Tibial nerve (tissue), 4 donors: ENCODE measurements around the gene DOCK9. TPM values are rescaled to one million over a fixed set of nuclear protein-coding genes. Genes with fewer than 3 reads are reported as not detected.

ENCODE experiments used
- DNase-seq, 2 donors: peaks; one replicate each; pipeline ENCODE4 v3.0.0-alpha.2; 2019; ENCODE audit warnings: low spot score in 2 of 2
- H3K27ac ChIP-seq, 4 donors: fragments of 200-600 bp; sonication (generic) in 3 of 4; one replicate each; pipeline ENCODE4 v1.5.1; 2017 to 2019; ENCODE audit warnings: mild to moderate bottlenecking in 1 of 4
- H3K27me3 ChIP-seq, 2 donors: fragments of 200-600 bp; sonication (generic) in 1 of 2; one replicate each; pipeline versions ENCODE4 v1.5.1 to v1.6.0; 2017 to 2019
- H3K36me3 ChIP-seq, 3 donors: fragments of 200-600 bp; sonication (generic); one replicate each; pipeline ENCODE4 v1.5.1; 2018 to 2019
- H3K4me1 ChIP-seq, 4 donors: fragments of 200-600 bp; sonication (generic) in 3 of 4; one replicate each; pipeline ENCODE4 v1.5.1; 2017 to 2019
- H3K4me3 ChIP-seq, 4 donors: fragments of 200-600 bp; sonication (generic) in 3 of 4; one replicate each; pipeline ENCODE4 v1.5.1; 2017 to 2019; ENCODE audit warnings: mild to moderate bottlenecking in 1 of 4, moderate library complexity in 1 of 4
- H3K9me3 ChIP-seq, 4 donors: fragments of 200-600 bp; sonication (generic) in 3 of 4; one replicate each; pipeline ENCODE4 v1.5.1; 2017 to 2019
- EP300 ChIP-seq, 2 donors: sonication (generic); formaldehyde crosslinking; IDR thresholded peaks; one replicate each; pipeline ENCODE4 v1.6.1; 2017; ENCODE audit warnings: antibody characterized with exemption in 2 of 2, mild to moderate bottlenecking in 1 of 2
- POLR2A ChIP-seq, 2 donors: fragments of 450-650 bp; IDR thresholded peaks; one replicate each; pipeline ENCODE4 v1.6.1; 2017; ENCODE audit warnings: antibody characterized with exemption in 2 of 2, mild to moderate bottlenecking in 2 of 2, moderate library complexity in 2 of 2
- WGBS, 2 donors: methylation state at CpG; one replicate each; pipeline ENCODE4 v1.1.5; 2018; 5-methylcytosine and 5-hydroxymethylcytosine counted together
- small RNA-seq: library from RNA; depleted of rRNA; stranded (forward); fragments of <200 nt; gene quantifications from one replicate; pipeline ENCODE3, GENCODE V24; 2016
- total RNA-seq, 4 donors: library from RNA; depleted of rRNA; stranded (reverse); fragments of >200 nt; gene quantifications; one replicate each; pipeline ENCODE4 v1.1.0, GENCODE V29; 2016
- TF ChIP-seq, protein P1 (sequence below), 5 experiments: fragments of 200-600 bp in 3 of 5; fragments of 450-650 bp in 2 of 5; sonication (generic) in 3 of 5; IDR thresholded peaks; one replicate each; pipeline ENCODE4 v1.5.1; 2016 to 2019; ENCODE audit warnings: antibody characterized with exemption in 5 of 5, mild to moderate bottlenecking in 3 of 5, moderate library complexity in 2 of 5

Gene DOCK9
- total RNA-seq, 4 donors from 2014 or later, result 147 to 258 (median 243) TPM

- TF ChIP-seq, protein P1, sequence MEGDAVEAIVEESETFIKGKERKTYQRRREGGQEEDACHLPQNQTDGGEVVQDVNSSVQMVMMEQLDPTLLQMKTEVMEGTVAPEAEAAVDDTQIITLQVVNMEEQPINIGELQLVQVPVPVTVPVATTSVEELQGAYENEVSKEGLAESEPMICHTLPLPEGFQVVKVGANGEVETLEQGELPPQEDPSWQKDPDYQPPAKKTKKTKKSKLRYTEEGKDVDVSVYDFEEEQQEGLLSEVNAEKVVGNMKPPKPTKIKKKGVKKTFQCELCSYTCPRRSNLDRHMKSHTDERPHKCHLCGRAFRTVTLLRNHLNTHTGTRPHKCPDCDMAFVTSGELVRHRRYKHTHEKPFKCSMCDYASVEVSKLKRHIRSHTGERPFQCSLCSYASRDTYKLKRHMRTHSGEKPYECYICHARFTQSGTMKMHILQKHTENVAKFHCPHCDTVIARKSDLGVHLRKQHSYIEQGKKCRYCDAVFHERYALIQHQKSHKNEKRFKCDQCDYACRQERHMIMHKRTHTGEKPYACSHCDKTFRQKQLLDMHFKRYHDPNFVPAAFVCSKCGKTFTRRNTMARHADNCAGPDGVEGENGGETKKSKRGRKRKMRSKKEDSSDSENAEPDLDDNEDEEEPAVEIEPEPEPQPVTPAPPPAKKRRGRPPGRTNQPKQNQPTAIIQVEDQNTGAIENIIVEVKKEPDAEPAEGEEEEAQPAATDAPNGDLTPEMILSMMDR (IDR thresholded peaks at IDR 0.05), result no peak
- no peak for TF ChIP-seq EP300 (IDR thresholded peaks at IDR 0.05)
- TF ChIP-seq POLR2A (IDR thresholded peaks at IDR 0.05), result no peak
- 46 to 58% methylated on average over 6 to 8 of the region's 8 CpGs for whole genome bisulfite sequencing, 2 donors
Measured at GRCh38 chr13:98751367-98751782, 226.5 kb downstream of the DOCK9 start.

DNA sequence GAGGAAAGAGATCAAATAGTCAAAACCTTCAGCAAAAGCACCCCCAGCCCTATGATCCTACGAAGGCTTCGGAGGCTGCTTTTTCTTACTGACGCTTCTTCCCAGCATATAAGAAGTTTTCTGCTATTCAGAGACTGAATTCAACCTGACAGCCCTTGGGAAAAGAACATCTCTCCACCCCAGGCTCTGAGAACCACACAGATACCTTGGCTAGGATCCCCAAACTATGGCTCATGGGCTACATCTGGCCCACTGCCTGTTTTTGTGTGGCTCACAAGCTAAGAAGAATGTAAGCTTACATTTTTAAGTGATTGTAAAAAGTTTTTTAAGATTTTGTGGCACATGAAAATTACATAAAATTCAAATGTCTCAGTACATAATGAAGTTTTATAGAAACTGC lies 228.4 kb downstream of the DOCK9 start:
- Histone ChIP-seq H3K36me3 (no peaks in the 10 kb centered on the region), H3K27me3 (peaks cover 0 to 39% of the 10 kb centered on the region in 2 donors), H3K4me1 (peaks cover 0 to 14% (median 5%) of the 10 kb centered on the region in 4 donors), H3K4me3 (no peak overlapping the region), H3K27ac (no peak overlapping the region), H3K9me3 (peaks cover 0 to 15% (median 0%) of the 10 kb centered on the region in 4 donors)
- no peak for TF ChIP-seq EP300 (IDR thresholded peaks at IDR 0.05)
- no peak for TF ChIP-seq POLR2A (IDR thresholded peaks at IDR 0.05)
- TF ChIP-seq, protein P1 (IDR thresholded peaks at IDR 0.05), result no peak
- 68 to 71% methylated on average over 3 of the region's 3 CpGs for WGBS, 2 donors
- DNase-seq, result no peak

More at GRCh38 chr13:98751367-98751782, 226.5 kb downstream of the DOCK9 start:
- DNase-seq, result no peak
- no peaks in the 10 kb centered on the region for H3K36me3 ChIP-seq
- peaks cover 0 to 16% (median 0%) of the 10 kb centered on the region in 4 donors for H3K9me3 ChIP-seq
- H3K4me1 ChIP-seq, result peaks cover 0 to 14% (median 5%) of the 10 kb centered on the region in 4 donors
- peak overlapping the region in 1 of 4 donors; percentile 32 for H3K27ac ChIP-seq
- H3K27me3 ChIP-seq, result peaks cover 0 to 46% of the 10 kb centered on the region in 2 donors
- no peak overlapping the region for H3K4me3 ChIP-seq

GRCh38 chr13:98746968-98747367 lies 230.9 kb downstream of the DOCK9 start:
- no peaks in the 10 kb centered on the region for H3K9me3 ChIP-seq
- no peak overlapping the region for H3K4me3 ChIP-seq
- 87 to 90% methylated on average over 8 of the region's 8 CpGs for WGBS, 2 donors
- H3K27me3 ChIP-seq, result peaks cover 0 to 13% of the 10 kb centered on the region in 2 donors
- H3K36me3 ChIP-seq, result no peaks in the 10 kb centered on the region
- TF ChIP-seq EP300 (IDR thresholded peaks at IDR 0.05) (no peak), POLR2A (IDR thresholded peaks at IDR 0.05) (no peak)
- TF ChIP-seq, protein P1 (IDR thresholded peaks at IDR 0.05), result no peak
- peaks cover 0 to 5% (median under 1%) of the 10 kb centered on the region in 4 donors for H3K4me1 ChIP-seq
- H3K27ac ChIP-seq, result no peak overlapping the region
- DNase-seq, result no peak

Small RNA genes within 50 kb of the gene (small RNA-seq; reads per million reads assigned to genes)
- gene AL161420.1 (not detected), gene RNU6-83P (not detected)

Other genes with a start within 250 kb of the DOCK9 start
- gene SLC15A1, start 225.4 kb downstream of the DOCK9 start, total RNA-seq, result not detected
- 10 to 100 TPM; 43.5 to 59.6 (median 52.0) TPM for gene UBAC2, start 222.8 kb upstream of the DOCK9 start, total RNA-seq